ENCODE results near the gene SNX25.

SNX25 gene

DNA sequence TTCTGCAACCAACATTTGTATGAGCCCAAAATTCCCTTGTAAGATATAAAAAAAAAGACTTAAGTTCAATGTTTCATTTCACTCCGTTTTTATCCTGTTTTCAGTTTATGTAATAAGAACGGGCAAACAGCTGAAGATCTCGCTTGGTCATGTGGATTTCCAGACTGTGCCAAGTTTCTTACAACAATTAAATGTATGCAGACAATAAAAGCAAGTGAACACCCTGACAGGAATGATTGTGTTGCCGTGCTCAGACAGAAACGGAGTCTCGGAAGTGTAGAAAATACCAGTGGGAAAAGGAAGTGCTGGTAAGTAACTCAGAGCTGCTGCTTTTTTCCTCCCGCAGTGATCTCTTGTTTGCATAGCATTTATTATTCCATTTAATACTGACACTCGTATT, 190.1 kb downstream of the SNX25 start:
- DNase-seq (ENCODE audit: extremely low read depth, insufficient read length): no peak
- TF ChIP-seq CTCF (IDR thresholded peaks at IDR 0.05; ENCODE audit: insufficient read depth, low read length, poor library complexity, severe bottlenecking): no peak
- Histone ChIP-seq H3K4me3 (replicated peaks; ENCODE audit: low read depth, low read length) (no peak overlapping the region), H3K36me3 (ENCODE audit: control insufficient read depth, insufficient read depth, low read length) (peaks cover 1% of the 10 kb centered on the region), H3K27me3 (replicated peaks; ENCODE audit: control insufficient read depth, insufficient read depth, low read length) (no peaks in the 10 kb centered on the region)

DNA sequence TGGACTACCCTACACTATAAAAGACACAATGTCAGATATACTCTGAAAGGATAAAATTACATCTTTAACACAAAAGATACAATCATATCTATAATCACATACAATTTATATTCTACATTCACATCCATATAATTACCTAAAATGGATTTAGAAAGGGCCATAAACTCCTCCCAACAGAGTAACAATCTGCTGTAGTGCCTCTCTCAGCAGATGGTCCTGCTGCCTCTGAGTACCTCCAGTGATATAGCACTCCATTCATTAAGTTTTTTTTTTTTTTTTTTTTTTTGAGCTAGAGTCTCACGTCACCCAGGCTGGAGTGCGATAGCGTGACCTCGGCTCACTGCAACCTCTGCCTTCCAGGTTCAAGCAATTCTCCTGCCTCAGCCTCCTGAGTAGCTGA, 194.6 kb downstream of the SNX25 start:
- no peak for DNase-seq (ENCODE audit: extremely low read depth, insufficient read length)
- Histone ChIP-seq H3K27me3 (replicated peaks; ENCODE audit: control insufficient read depth, insufficient read depth, low read length) (no peaks in the 10 kb centered on the region), H3K4me3 (replicated peaks; ENCODE audit: low read depth, low read length) (no peak overlapping the region), H3K36me3 (ENCODE audit: control insufficient read depth, insufficient read depth, low read length) (peaks cover 1% of the 10 kb centered on the region)
- TF ChIP-seq CTCF (IDR thresholded peaks at IDR 0.05; ENCODE audit: insufficient read depth, low read length, poor library complexity, severe bottlenecking): no peak

GRCh38 chr4:185405296-185405999, 196.1 kb downstream of the SNX25 start:
- no peak overlapping the region for H3K4me3 ChIP-seq (replicated peaks; ENCODE audit: low read depth, low read length)
- no peak for DNase-seq (ENCODE audit: extremely low read depth, insufficient read length)
- no peaks in the 10 kb centered on the region for H3K27me3 ChIP-seq (replicated peaks; ENCODE audit: control insufficient read depth, insufficient read depth, low read length)
- H3K36me3 ChIP-seq (ENCODE audit: control insufficient read depth, insufficient read depth, low read length): peaks cover 1% of the 10 kb centered on the region
- no peak for TF ChIP-seq CTCF (IDR thresholded peaks at IDR 0.05; ENCODE audit: insufficient read depth, low read length, poor library complexity, severe bottlenecking)

GRCh38 chr4:185408432-185408831, 199.0 kb downstream of the SNX25 start:
- no peak for DNase-seq (ENCODE audit: extremely low read depth, insufficient read length)
- no peak for TF ChIP-seq CTCF (IDR thresholded peaks at IDR 0.05; ENCODE audit: insufficient read depth, low read length, poor library complexity, severe bottlenecking)
- Histone ChIP-seq H3K36me3 (ENCODE audit: control insufficient read depth, insufficient read depth, low read length) (no peaks in the 10 kb centered on the region; the same call in none of the 2 replicates), H3K4me3 (replicated peaks; ENCODE audit: low read depth, low read length) (no peak overlapping the region), H3K27me3 (replicated peaks; ENCODE audit: control insufficient read depth, insufficient read depth, low read length) (no peaks in the 10 kb centered on the region)

GRCh38 chr4:185411849-185412248, 202.5 kb downstream of the SNX25 start:
- Histone ChIP-seq H3K4me3 (replicated peaks; ENCODE audit: low read depth, low read length) (no peak overlapping the region), H3K27me3 (replicated peaks; ENCODE audit: control insufficient read depth, insufficient read depth, low read length) (no peaks in the 10 kb centered on the region), H3K36me3 (ENCODE audit: control insufficient read depth, insufficient read depth, low read length) (no peaks in the 10 kb centered on the region; the same call in none of the 2 replicates)
- no peak for TF ChIP-seq CTCF (IDR thresholded peaks at IDR 0.05; ENCODE audit: insufficient read depth, low read length, poor library complexity, severe bottlenecking)
- DNase-seq (ENCODE audit: extremely low read depth, insufficient read length): no peak

GRCh38 chr4:185412412-185412811, 203.0 kb downstream of the SNX25 start:
- TF ChIP-seq CTCF (IDR thresholded peaks at IDR 0.05; ENCODE audit: insufficient read depth, low read length, poor library complexity, severe bottlenecking): no peak
- DNase-seq (ENCODE audit: extremely low read depth, insufficient read length): no peak
- no peak overlapping the region for H3K4me3 ChIP-seq (replicated peaks; ENCODE audit: low read depth, low read length)
- H3K36me3 ChIP-seq (ENCODE audit: control insufficient read depth, insufficient read depth, low read length): peaks cover 1% of the 10 kb centered on the region
- H3K27me3 ChIP-seq (replicated peaks; ENCODE audit: control insufficient read depth, insufficient read depth, low read length): no peaks in the 10 kb centered on the region

Data from GM06990 (cell line).